Esophagus mucosa (tissue), 1 donor: ENCODE data around the gene STARD8. TPM values are rescaled to one million over a fixed set of nuclear protein-coding genes. Genes with fewer than 3 reads are reported as not detected.
"Not testable (repeated sequence)": the region's sequence is repeated elsewhere in the genome, so short reads cannot be mapped to it uniquely, and the experiment has no call there.

Experiments used
- ATAC-seq: fragments of 200-7000 bp; cut with Tn5 transposase; one replicate; pipeline ENCODE4 v1.9.1; 2020
- total RNA-seq: library from RNA; stranded (reverse); gene quantifications from one replicate; pipeline ENCODE4 v1.2.4, GENCODE V29; 2023
- donor health status: DM: yes; HTN: yes; CAD: no.

The STARD8 gene, protein sequence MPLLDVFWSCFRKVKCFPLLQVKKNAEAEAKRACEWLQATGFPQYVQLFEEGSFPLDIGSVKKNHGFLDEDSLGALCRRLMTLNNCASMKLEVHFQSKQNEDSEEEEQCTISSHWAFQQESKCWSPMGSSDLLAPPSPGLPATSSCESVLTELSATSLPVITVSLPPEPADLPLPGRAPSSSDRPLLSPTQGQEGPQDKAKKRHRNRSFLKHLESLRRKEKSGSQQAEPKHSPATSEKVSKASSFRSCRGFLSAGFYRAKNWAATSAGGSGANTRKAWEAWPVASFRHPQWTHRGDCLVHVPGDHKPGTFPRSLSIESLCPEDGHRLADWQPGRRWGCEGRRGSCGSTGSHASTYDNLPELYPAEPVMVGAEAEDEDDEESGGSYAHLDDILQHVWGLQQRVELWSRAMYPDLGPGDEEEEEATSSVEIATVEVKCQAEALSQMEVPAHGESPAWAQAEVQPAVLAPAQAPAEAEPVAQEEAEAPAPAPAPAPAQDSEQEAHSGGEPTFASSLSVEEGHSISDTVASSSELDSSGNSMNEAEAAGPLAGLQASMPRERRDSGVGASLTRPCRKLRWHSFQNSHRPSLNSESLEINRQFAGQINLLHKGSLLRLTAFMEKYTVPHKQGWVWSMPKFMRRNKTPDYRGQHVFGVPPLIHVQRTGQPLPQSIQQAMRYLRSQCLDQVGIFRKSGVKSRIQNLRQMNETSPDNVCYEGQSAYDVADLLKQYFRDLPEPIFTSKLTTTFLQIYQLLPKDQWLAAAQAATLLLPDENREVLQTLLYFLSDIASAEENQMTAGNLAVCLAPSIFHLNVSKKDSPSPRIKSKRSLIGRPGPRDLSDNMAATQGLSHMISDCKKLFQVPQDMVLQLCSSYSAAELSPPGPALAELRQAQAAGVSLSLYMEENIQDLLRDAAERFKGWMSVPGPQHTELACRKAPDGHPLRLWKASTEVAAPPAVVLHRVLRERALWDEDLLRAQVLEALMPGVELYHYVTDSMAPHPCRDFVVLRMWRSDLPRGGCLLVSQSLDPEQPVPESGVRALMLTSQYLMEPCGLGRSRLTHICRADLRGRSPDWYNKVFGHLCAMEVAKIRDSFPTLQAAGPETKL
- total RNA-seq = 0.96 TPM

DNA sequence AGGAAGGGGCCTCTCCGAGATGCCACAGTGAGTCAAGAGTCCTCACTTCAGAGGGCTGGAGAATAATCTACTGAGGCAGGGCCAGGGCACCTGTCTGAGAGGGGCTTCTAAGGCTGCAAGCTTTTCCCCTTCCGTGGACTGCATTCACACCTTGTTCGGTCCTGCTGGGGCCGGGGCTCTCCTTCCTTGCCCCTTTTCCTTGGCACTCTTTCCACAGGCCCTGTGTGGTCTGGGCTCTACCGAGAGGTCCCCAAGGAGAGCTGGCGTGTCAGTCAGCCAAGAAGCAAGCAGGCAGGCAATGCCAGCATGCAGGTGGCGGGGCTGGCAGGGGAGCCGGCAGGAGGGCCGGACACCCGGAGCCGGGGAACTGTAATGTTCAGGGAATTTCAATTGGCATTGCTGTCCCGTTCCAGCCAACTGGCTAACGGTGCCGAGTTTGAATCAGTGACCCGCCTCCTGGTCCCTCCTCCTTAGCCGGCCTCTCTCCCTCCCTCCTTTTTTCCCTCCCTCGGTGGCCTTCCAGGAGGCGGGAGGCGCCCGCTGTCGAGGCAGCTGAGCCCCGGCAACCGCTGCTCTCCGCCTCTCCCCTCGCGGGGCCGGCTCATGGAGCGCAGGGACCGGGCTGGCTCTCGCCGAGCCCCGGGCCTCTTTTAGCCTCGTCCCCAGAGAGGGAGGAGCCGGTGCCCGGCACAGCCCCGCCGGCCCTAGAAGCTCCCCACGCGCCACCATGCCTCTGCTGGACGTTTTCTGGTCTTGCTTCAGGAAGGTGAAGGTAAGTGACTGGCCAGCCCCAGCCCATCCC, at the start of gene STARD8:
STARD8 (plus strand) TSS at position 511 of the 802 bp plus-strand sequence; CDS start at position 728, 217 bp downstream.
- ATAC-seq = peak; percentile 41

DNA sequence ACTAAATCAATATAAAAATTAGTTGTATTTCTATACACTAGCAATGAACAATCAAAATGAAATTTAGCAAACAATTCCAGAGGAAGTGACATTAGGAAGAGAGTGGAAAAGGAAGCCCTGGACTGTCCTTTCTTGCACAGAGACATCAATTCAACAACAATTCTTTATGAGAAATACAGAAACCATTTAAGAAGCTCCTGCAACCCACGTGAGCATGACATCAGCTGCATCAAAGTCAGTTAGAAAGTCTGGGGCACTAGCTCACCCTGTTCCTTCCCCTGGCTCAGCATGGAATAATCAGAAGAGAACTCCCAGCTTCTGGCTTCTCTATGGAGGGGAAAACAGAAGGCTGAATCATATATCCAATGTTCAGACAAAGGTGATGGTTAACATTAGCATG, 48.6 kb upstream of the STARD8 start:
- no peak for ATAC-seq

DNA sequence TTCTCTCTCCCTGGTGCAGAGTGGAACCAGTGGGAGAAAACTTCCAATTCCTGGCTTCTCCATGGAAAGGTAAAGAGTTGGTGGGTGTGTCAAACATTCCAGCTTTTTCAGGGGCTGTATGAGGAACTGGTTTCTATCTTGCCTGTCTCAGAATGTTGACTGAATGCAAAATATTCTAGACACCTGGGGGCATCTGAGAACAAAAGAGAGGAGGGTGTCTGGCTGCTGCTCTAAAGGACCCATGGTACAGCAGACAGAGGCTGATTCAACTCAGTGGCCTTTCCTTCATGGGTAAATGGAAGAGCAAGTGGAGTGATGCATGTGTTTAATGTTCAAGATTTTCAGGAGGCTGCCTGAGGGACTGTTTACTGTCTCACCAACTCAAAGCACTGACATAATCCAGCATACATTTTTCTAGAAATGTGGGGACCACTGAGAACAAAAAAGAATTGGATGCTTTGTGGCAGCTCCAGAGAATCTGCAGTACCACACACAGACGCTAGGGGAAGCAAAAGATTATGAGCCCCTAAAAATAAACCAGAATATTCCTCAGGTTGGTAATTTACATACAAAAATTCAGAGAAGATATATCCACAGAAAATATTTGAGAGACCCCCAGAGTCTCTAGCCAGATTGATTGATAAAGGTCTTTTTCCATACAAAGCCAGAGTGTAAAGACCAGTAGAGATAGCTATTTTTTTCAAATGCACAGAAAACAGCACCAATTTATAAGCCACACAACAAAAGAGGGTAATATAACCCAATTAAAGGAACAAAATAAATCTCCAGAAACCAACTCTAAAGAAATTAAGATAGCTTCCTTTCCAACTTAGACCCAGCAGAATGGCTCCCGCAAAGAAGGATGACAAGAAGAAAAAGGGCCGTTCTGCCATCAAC, 48.0 kb upstream of the STARD8 start:
- no peak for ATAC-seq

DNA sequence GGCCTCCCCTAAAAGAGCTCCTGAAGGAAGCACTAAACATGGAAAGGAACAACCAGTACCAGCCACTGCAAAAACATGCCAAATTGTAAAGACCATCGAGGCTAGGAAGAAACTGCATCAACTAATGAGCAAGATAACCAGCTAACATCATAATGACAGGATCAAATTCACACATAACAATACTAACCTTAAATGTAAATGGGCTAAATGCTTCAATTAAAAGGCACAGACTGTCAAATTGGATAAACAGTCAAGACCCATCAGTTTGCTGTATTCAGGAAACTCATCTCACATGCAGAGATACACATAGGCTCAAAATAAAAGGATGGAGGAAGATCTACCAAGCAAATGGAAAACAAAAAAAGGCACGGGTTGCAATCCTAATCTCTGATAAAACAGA, 43.2 kb upstream of the STARD8 start:
- ATAC-seq = not testable (repeated sequence)

DNA sequence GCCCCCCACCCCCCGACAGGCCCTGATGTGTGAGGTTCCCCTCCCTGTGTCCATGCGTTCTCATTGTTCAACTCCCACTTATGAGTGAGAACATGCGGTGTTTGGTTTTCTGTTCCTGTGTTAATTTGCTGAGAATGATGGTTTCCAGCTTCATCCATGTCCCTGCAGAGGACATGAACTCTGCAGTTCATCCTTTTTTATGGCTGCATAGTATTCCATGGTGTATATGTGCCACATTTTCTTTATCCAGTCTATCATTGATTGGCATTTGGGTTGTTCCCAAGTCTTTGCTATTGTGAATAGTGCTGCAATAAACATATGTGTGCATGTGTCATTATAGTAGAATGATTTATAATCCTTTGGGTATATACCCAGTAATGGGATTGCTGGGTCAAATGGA, 32.7 kb upstream of the STARD8 start:
- ATAC-seq = not testable (repeated sequence)

DNA sequence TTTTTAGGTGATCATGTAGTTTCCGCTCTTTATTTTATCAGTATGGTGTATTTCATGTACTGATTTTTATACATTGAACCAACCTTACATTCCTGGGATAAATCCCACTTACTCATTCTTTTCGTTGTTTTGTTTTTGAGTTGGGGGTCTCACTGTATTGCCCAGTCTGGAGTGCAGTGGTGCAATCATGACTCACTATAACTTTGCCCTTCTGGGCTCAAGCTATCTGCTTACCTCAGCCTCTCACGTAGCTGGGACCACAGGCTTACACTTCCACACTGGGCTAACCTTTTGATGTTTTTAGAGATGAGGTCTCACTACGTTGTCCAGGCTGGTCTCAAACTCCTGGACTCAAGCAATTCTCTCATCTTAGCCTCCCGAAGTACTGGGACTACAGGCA, 19.5 kb upstream of the STARD8 start:
- ATAC-seq = no peak

DNA sequence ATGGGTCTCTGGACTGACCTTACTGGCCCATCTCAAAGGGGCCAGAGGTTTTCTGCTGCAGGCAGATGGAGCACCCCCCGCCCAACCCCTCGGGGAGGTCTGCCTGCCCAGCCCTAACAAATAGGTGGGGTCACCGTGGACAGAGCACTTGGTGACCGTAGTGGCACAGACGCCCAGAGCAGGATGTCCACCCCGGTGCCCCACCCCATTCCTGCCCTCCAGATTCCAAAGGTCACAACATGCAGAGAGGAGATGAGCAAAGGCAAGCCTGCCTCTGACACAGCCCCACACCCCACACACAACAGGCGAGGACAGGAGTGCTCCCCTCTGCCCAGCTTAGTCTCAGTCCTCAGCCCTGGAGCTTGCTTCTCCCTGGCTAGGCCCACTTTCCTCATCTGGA, 17.5 kb upstream of the STARD8 start:
- ATAC-seq = not testable (repeated sequence)

DNA sequence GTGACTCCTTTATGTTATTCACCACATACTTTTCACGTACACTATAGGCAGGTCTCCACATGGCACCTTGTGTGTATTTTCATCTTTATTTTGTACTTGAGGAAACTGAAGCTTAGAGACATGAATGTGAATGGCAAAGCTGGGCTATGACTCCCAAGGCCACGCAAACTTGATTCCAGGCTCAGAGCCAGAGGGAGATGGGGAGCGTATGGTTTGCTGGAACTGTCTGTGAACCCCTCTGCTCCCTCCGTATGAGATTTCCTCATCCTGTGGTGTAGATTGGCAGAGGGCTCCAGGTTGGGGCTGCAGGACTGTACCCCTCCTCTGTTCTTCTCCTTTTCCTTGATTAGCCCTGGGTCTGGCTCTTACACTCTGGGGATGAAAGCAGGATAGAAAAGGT, 16.1 kb upstream of the STARD8 start:
- ATAC-seq = no peak

DNA sequence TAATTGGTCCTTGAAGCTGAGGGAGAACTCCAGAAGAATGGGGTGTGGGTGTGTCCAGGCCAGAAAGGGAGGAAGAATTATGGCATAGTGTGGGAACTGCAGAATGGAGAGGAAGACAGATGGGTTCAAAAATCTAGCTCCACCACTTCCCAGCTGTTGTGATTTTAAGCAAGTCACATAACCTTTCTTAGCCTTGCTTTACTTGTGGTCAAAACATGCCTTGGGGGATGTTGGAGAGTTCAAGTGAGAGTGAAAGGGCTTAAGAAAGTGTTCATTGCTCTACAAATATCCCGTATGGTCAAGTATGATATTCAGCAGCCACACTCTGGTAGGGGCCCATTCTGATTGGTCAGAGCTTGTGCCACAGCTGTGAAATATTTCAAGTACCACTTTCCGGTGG, 15.0 kb upstream of the STARD8 start:
- ATAC-seq = no peak

DNA sequence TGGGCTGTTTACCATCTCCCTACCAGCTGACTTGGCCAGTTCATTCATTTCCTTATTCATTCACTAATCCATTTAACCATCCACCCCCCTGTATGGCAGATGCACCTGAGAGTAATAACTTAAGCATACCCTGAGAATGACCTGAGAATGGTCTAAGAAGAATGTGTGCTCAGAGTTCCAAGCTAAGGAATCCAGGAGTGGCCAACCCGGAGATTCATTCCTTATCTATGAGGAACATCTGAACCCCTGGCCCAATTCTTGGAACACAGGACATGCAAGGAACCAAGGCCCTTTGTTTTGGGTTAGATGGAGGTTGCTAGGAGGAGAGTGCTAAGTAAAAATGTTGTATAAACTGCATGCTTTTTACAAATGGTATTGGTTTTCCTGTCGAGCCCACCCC, 13.5 kb upstream of the STARD8 start:
- ATAC-seq = no peak

DNA sequence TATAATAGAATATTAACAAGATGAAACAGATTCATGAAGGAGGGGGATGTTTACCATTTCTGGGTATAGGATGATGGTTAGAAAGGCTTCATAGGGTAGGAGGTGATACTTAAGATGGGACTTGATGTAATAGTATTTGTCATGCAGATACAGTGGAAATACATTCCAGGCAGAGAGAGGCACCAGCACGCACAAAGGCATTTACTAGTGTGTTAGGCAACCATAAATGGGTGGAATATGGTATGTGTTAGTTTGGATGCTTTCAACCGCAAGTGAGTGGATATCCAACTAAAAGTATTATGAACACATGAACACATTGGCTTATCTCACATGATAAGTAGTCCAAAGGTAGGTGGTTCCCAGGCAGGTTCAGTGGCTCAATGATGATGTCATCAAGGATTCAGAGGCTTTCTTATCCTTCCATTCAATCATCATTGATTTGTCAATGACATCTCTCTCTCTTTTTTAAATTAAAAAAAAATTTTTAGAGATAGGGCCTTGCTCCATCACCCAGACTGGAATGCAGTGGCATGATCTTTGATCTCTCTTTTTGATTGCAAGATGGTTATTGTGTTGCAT, 12.7 kb upstream of the STARD8 start:
- ATAC-seq = no peak

DNA sequence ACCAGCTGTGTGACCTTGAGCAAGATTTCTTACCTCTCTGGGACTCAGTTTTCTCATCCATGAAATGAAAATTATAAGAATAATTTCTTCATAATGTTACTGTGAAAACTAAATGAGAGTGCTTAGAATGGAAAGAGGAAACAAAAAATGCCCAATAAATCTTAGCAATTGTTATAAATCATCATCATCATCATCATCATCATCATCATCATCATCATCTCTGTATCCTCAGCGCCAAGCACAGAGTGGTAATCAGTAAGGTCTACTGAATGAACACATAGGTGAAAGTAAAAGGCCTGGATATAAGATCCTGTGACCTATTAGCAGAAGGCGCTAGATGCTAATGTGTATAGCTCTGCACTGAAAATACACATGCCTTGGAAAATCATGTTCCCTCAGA, 6.8 kb upstream of the STARD8 start:
- no peak for ATAC-seq

DNA sequence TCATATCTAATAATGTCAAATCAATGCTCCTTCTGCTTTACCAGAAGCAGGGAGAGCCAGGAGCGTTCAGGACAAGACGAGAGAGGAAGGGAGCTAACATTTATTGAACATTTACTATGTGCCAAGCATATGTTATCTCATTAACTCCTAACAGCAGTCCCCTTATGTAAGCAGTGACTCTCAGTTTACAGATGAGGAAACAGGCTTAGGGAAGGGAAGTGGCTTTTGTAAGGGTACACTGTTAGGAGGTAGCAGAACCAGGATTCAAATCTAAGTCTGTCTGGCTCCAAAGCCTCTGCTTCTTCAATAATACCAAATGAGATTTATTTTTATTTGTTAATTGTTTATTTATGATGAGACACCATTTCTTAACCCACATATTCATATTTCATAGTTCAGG, 2.6 kb upstream of the STARD8 start:
- ATAC-seq = no peak

DNA sequence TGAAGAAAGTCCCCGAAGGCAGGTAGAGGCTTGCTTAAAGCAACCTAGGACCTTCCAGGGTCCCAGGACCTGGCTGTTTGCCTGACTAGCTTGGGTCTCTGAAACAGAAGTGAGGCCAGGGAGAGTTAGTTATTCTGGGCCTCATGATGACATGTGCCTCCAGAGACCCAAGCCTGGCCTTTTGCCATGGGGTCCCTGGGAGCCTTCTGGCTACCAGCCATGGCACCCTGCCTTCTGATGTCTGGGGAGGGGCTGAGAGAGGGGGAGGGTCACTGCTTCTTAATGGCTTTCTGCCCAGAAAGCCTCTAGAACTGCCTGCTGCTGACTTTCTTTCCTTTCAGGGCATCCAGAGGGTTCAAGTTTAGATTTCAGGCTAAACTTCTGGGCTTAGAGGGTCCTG, 1.0 kb upstream of the STARD8 start:
- no peak for ATAC-seq

DNA sequence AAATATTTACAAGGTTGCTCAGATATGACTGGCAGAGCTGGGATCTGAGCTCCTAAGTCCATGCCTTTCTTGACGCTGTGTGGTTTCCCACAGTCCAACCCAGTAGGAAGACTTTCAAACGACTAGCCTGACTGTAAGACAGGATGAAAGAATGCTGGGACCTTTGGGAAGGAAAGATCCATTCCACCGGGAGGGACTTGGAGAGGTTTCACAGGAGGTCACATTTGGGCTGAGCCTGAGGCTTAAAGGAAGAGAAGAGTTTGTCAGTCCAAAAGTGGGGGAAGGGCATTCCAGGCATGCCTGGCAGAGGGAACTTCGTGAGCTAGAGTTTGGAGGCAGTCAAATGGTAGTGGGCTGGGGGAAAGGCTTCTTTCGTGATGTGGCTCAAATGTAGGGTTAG, 1.5 kb downstream of the STARD8 start:
- no peak for ATAC-seq

DNA sequence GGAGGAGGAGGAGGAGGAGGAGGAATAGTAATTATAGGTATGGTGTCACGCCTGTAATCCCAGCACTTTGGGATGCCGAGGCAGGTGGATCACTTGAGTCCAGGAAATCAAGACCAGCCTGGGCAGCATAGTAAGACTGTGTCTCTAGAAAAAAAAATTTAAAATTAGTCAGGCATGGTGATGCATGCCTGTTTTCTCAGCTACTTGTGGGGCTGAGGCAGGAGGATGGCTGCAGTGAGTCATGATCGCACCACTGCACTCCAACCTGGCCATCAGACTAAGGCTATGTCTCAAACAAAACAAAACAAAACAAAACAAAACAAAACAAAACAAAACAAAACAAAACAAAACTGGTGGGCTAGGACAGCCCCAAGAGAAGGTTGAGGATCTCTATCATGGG, 3.0 kb downstream of the STARD8 start:
- ATAC-seq = no peak

DNA sequence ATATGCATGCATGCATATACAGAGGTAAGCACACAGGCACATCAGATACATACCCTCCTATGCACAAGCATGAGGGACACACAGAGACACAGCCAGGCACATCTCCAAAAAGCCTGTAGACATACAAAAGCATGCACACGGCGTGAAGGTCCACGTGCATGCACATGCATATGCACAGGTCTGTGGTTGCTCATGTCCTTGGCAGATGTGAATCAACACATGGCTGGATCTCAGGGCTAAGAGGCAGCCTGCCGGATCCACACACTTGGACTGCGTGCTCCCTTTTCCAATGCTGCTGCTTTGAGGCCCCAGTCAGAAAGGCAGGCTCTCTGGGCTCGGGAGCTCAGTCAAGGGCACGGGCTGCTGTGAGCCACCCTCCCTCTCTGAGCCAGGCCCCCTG, 3.6 kb downstream of the STARD8 start:
- no peak for ATAC-seq

DNA sequence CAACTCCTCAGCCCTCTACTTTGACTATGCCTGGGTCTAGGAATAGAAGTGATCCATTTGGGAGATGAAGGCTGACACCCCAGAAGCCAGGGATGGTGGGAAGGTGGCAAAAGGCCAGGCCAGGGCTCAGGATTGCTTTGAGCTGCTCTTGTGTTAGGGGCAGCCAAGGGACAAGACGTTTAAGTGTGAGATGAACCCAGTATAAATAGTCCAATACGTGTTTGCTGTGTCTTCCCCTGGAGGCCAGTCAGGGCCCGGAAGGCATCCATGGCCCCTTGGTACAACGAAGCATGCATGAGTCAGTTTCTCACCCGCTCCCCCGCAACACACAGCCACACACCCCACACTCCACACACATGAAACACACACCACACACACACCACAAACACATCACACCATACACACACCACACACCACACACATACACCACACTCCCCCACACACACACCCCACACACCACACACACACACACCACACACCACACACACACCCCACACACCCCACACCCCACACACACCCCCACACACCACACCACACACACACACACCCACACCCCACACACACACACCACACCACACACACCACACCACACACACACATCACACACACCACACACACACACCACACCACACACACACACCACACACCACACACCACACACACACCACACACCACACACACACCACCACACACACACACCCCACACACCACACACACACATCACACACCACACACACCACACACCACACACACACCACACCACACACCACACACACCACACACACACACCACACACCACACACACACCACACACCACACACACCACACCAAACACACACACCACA, 5.1 kb downstream of the STARD8 start:
- no peak for ATAC-seq

DNA sequence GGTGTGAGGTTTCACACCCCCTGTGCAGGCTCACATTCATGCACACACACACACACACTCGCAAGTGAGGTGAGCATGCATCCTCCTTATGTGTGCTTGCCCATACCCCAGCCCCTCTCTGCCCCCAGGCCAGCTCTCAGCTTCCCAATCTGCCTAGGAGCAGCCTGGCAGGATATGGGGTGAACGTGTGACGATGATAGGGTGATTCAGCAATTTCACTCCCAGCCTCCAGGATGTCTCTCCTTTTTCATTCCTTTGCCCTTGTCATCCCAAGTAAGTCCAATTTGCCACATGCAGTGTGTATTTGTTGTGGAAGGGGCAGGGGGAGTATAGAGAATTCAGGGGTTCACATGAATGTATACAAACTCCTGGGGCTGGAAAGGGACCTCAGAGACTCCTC, 7.2 kb downstream of the STARD8 start:
- ATAC-seq = no peak

DNA sequence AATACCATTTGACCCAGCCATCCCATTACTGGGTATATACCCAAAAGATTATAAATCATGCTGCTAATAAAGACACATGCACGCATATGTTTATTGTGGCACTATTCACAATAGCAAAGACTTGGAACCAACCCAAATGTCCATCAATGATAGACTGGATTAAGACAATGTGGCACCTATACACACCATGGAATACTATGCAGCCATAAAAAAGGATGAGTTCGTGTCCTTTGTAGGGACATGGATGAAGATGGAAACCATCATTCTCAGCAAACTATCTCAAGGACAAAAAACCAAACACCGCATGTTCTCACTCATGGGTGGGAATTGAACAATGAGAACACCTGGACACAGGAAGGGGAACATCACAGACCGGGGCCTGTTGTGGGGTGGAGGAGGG, 9.0 kb downstream of the STARD8 start:
- ATAC-seq = not testable (repeated sequence)
